ENCODE results near the gene FAM236C. TPM values are rescaled to one million over a fixed set of nuclear protein-coding genes. Genes with fewer than 3 reads are reported as not detected.

Gene FAM236C
- total RNA-seq (2022; extraction: Qiagen RNA extraction) = not detected in 5 replicates

DNA sequence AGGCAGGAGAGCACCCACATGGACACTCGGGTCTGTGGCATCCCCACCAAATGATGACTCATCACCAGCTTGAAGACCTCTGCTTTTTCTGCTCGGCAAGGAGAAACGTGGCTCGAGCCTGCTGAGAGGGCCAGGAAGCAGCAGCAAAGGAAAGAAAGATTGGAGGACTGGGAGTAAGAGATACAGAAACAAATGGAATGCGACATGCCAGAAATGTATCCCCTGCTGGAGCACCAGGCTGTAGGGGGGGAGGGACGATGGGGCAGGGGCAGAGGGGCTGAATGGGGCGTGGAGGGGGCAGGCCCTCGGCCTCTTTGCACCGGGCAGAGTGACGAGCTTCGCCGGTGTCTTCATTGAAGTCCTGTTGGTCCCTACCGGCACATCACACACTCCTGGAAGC lies at the start of gene FAM236C:
Gene FAM236C (plus strand): TSS at position 301 of the 400 bp plus-strand sequence. CDS start 100 bp downstream, outside the sequence.

DNA sequence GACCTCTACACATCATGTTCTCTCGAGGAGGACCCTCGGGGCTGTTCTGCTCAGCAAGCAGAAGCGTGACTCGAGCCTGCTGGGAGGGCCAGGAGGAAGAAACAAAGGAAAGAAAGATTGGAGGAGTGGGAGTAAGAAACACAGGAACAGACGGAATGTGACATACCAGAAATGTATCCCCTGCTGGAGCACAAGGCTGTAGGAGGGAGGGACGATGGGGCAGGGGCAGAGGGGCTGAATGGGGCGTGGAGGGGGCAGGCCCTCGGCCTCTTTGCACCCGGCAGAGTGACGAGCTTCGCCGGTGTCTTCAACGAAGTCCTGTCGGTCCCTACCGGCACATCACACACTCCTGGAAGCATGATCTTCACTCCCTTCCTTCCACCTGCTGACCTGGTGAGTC lies 25.5 kb downstream of the FAM236C start, which contains the start of gene FAM236A:
Gene FAM236A (plus strand): TSS at position 301 of the 400 bp plus-strand sequence. CDS start 57 bp downstream, at position 358.

DNA sequence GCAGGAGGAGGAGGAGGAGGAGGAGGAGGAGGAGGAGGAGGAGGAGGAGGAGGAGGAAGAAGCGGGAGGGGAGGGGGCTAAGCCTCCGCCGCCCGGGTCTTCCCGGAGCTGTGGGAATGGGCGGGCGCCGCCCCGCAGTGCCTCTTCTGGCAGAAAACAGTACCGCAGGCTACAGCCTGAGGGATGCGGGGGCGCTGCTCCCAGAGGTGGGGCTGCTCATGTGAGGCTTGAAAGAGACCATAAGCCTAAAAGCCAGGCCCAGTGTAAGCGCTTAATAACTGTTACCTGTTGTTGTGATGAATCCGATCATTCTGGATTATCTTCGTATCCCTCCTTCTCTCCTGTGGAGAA lies 31.4 kb downstream of the FAM236C start, which contains the start of gene DMRTC1:
Gene DMRTC1 (minus strand): TSS at position 19 of the 351 bp plus-strand sequence. CDS start 68,143 bp downstream, outside the sequence.

Other genes with a start within 250 kb of the FAM236C start
- 23.5 to 33.3 TPM (median 30.8 TPM) in 5 replicates for gene PHKA1, start 198.3 kb upstream of the FAM236C start, total RNA-seq (2022; extraction: Qiagen RNA extraction)
- not detected in 5 replicates for gene DMRTC1B, start 135.7 kb upstream of the FAM236C start, total RNA-seq (2022; extraction: Qiagen RNA extraction)
- not detected in 5 replicates for gene FAM236B, start 130.0 kb upstream of the FAM236C start, total RNA-seq (2022; extraction: Qiagen RNA extraction)
- not detected in 5 replicates for gene FAM236D, start 104.4 kb upstream of the FAM236C start, total RNA-seq (2022; extraction: Qiagen RNA extraction)
- gene FAM236A, start 25.6 kb downstream of the FAM236C start, total RNA-seq (2022; extraction: Qiagen RNA extraction) = not detected in 5 replicates
- not detected in 5 replicates for gene DMRTC1, start 31.2 kb downstream of the FAM236C start, total RNA-seq (2022; extraction: Qiagen RNA extraction)
- gene PABPC1L2B, start 90.3 kb downstream of the FAM236C start, total RNA-seq (2022; extraction: Qiagen RNA extraction) = not detected in 5 replicates
- not detected in 5 replicates for gene PABPC1L2A, start 166.9 kb downstream of the FAM236C start, total RNA-seq (2022; extraction: Qiagen RNA extraction)

Measured in A549 treated with dexamethasone at 1 μM for 4 hours (cell line).